Subcutaneous abdominal adipose tissue (tissue), 5 donors: Measurements from ENCODE around the gene NLRP8.
"Not testable (repeated sequence)": the region's sequence is repeated elsewhere in the genome, so short reads cannot be mapped to it uniquely, and the experiment has no call there.

Experiments
- H3K27ac ChIP-seq: one replicate; pipeline ENCODE4 v1.7.0; 2013; ENCODE audit warnings: low read depth, mild to moderate bottlenecking, inconsistent platforms, low read length, moderate library complexity
- H3K27me3 ChIP-seq, 5 donors: one replicate each; pipeline ENCODE4 v1.7.0; 2013; ENCODE audit warnings: low read length in 5 of 5, inconsistent platforms in 1 of 5; ENCODE audit not compliant: control insufficient read depth in 5 of 5, insufficient read depth in 4 of 5
- H3K36me3 ChIP-seq, 5 donors: one replicate each; pipeline ENCODE4 v1.7.0; 2013; ENCODE audit warnings: low read length in 5 of 5; ENCODE audit not compliant: control insufficient read depth in 5 of 5, insufficient read depth in 5 of 5
- H3K4me1 ChIP-seq, 5 donors: one replicate each; pipeline ENCODE4 v1.7.0; 2013; ENCODE audit warnings: low read length in 5 of 5, mild to moderate bottlenecking in 3 of 5, moderate library complexity in 1 of 5; ENCODE audit not compliant: control insufficient read depth in 5 of 5, insufficient read depth in 5 of 5
- H3K4me3 ChIP-seq, 5 donors: one replicate each; pipeline ENCODE4 v1.7.0; 2013; ENCODE audit warnings: low read length in 5 of 5, low read depth in 1 of 5
- H3K9ac ChIP-seq, 5 donors: one replicate each; pipeline ENCODE4 v1.7.0; 2013; ENCODE audit warnings: low read length in 5 of 5, mild to moderate bottlenecking in 4 of 5, moderate library complexity in 3 of 5
- H3K9me3 ChIP-seq, 5 donors: one replicate each; pipeline ENCODE4 v1.7.0; 2013; ENCODE audit warnings: low read length in 5 of 5; ENCODE audit not compliant: control insufficient read depth in 5 of 5
- donor health status: healthy.
- donor health status: healthy.
- donor health status: healthy.
- donor health status: healthy.
- donor health status: healthy.

NLRP8 gene

GRCh38 chr19:56019325-56019724 is 71.7 kb downstream of the NLRP8 start:
- H3K9me3 ChIP-seq, H3K4me1 ChIP-seq, H3K27ac ChIP-seq, H3K9ac ChIP-seq, H3K27me3 ChIP-seq, H3K36me3 ChIP-seq, H3K4me3 ChIP-seq: not testable (repeated sequence)

DNA sequence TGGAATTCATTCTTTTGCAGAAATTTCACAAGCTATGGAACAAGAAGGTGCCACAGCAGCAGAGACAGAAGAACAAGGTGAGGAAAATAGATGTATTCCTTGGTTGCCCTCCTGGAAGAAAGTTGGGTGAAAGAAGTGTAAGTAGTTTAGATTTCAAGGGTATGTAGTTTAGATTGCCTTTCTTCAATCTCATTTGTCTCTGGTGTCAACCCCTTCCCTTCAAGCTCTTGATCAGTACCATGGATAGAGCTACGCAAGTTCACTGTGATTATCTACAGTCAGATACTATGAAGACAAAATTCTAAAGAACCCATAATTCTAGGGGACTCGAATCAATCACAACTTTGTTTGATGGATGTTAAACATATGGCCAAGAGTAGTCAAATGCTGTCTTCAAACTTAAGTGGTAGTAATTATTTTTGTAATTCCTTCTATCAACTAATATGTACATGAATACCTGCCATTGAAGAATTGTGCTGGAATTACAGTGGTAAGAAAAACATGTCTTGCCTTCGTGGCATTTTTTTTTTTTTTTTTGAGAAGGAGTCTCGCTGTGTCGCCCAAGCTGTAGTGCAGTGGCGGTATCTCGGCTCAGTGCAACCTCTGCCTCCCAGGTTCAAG is 72.8 kb downstream of the NLRP8 start:
- H3K36me3 ChIP-seq, H3K4me3 ChIP-seq, H3K4me1 ChIP-seq, H3K9ac ChIP-seq, H3K9me3 ChIP-seq, H3K27me3 ChIP-seq, H3K27ac ChIP-seq: not testable (repeated sequence)

GRCh38 chr19:56026769-56027168 is 79.1 kb downstream of the NLRP8 start:
- Histone ChIP-seq H3K4me3 (no peak overlapping the region), H3K36me3 (no peaks in the 10 kb centered on the region), H3K27me3 (peaks cover 0 to 3% (median 0%) of the 10 kb centered on the region in 5 donors), H3K9ac (no peak overlapping the region), H3K27ac (no peak overlapping the region), H3K9me3 (peaks cover 0 to 4% (median 2%) of the 10 kb centered on the region in 5 donors), H3K4me1 (no peaks in the 10 kb centered on the region)
